Gastrocnemius medialis (tissue), 4 donors: Measurements from ENCODE around the gene CES2. TPM values are rescaled to one million over a fixed set of nuclear protein-coding genes. Genes with fewer than 3 reads are reported as not detected.
"Not testable (repeated sequence)": the region's sequence is repeated elsewhere in the genome, so short reads cannot be mapped to it uniquely, and the experiment has no call there.

ENCODE experiments used
- ATAC-seq, 2 donors: fragments of 150-250 bp; one replicate each; pipeline ENCODE4 v1.9.1; 2016
- DNase-seq, 2 donors: peaks; one replicate each; pipeline ENCODE4 v3.0.0-alpha.2; 2019
- H3K27ac ChIP-seq, 4 donors: fragments of 200-600 bp; sonication (generic); 1 replicate in 1 of 4; 2 replicates in 3 of 4; pipeline ENCODE4 v1.5.1; 2016 to 2018; ENCODE audit warnings: mild to moderate bottlenecking in 2 of 4, moderate library complexity in 1 of 4
- H3K27me3 ChIP-seq, 3 donors: fragments of 200-600 bp; sonication (generic) in 2 of 3; 1 replicate in 1 of 3; 2 replicates in 2 of 3; pipeline versions ENCODE4 v1.5.1 to v1.6.0; 2016 to 2019; ENCODE audit warnings: mild to moderate bottlenecking in 1 of 3, moderate library complexity in 1 of 3
- H3K36me3 ChIP-seq, 2 donors: fragments of 200-600 bp; sonication (generic) in 1 of 2; one replicate each; pipeline ENCODE4 v1.5.1; 2017 to 2018
- H3K4me1 ChIP-seq, 2 donors: fragments of 200-600 bp; sonication (generic) in 1 of 2; one replicate each; pipeline ENCODE4 v1.5.1; 2016 to 2017; ENCODE audit warnings: mild to moderate bottlenecking in 2 of 2
- H3K4me3 ChIP-seq, 4 donors: fragments of 200-600 bp; sonication (generic) in 3 of 4; 1 replicate in 1 of 4; 2 replicates in 3 of 4; pipeline ENCODE4 v1.5.1; 2016 to 2019; ENCODE audit warnings: mild to moderate bottlenecking in 2 of 4
- H3K9me3 ChIP-seq, 3 donors: fragments of 200-600 bp; sonication (generic) in 2 of 3; 1 replicate in 1 of 3; 2 replicates in 2 of 3; pipeline ENCODE4 v1.5.1; 2016 to 2019
- POLR2A ChIP-seq, 2 donors: fragments of 450-650 bp; IDR thresholded peaks; one replicate each; pipeline ENCODE4 v1.6.1; 2017; ENCODE audit warnings: antibody characterized with exemption in 2 of 2, mild to moderate bottlenecking in 2 of 2, moderate library complexity in 2 of 2
- in situ Hi-C, 4 donors: fragments of 200-750 bp; cut with MboI; loops; one replicate each; pipeline versions ENCODE4 v1.15.0 to v1.8.0; 2017; ENCODE audit warnings: low sequenced_read_pairs in 4 of 4
- intact Hi-C: fragments of 100-400 bp; cut with DNase I; formaldehyde crosslinking; loops from one replicate; pipeline ENCODE4 v1.15.1; 2023; ENCODE audit warnings: low total_unique reads
- total RNA-seq, 4 donors: library from RNA; depleted of rRNA; stranded (reverse); fragments of >200 nt; gene quantifications; one replicate each; pipeline versions ENCODE4 v1.1.0 to v1.2.3, GENCODE V29; 2016
- TF ChIP-seq, protein P1 (sequence below), 5 experiments: fragments of 450-650 bp in 3 of 5; fragments of 200-600 bp in 2 of 5; sonication (generic) in 2 of 5; IDR thresholded peaks in 4 of 5; conservative IDR thresholded peaks in 1 of 5; 1 replicate in 4 of 5; 2 replicates in 1 of 5; pipeline ENCODE4 v1.5.1; 2016 to 2019; ENCODE audit warnings: antibody characterized with exemption in 5 of 5, mild to moderate bottlenecking in 3 of 5, moderate library complexity in 3 of 5

The CES2 gene
- total RNA-seq, 4 donors from 2014 or later: 25.6 to 48.2 (median 37.7) TPM

DNA sequence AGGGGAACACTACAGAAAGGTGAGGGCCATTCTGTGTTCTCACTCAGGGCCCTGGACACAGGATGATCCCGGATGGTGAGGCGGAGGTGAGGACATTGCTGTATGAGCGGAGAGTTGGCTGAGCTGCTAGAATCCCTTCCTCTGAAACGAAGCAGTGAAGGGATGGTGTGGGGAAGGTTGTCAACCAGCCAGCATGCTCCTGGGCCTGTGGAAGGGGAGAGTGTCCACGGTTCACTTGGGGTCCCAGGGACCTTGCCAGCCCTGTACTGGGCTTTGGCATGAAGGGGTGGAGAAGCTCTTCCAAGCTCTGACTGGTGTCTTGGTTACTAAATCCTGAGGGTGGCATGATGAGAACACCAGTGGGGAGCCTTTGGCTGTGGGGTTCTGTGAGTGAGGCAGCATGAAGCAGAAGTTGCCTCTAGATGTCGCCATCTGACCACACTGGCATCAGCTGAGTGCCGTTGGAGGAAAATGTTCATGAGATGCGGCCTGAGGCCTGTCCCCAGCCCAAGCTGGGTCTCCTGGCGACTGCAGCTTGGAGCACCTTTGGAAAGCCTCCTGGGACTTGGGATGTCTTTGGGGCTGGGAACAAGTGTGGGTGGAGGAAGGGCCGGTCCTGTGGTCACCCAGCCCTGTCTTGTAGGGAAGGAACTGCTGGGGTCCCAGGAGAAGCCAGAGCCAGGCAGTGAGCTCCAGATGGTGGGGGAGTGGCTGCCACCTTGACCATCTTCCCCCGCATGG, 40.2 kb upstream of the CES2 start:
- no peak overlapping the region for H3K4me3 ChIP-seq
- intact Hi-C loops: loop anchor here (1.0 to 2.0 kb wide), 2 partner anchors 33 to 260 kb away; no protein-coding TSS in a partner anchor
- H3K36me3 ChIP-seq: no peaks in the 10 kb centered on the region
- H3K9me3 ChIP-seq: no peaks in the 10 kb centered on the region
- DNase-seq (peak; percentile 66 to 81), ATAC-seq (peak; percentile 51 to 53)
- peak overlapping the region; percentile 71 to 98 (median 96) for H3K27ac ChIP-seq
- peaks cover 21 to 25% of the 10 kb centered on the region in 2 donors for H3K4me1 ChIP-seq
- in situ Hi-C loops: no loop called here
- TF ChIP-seq, protein P1, sequence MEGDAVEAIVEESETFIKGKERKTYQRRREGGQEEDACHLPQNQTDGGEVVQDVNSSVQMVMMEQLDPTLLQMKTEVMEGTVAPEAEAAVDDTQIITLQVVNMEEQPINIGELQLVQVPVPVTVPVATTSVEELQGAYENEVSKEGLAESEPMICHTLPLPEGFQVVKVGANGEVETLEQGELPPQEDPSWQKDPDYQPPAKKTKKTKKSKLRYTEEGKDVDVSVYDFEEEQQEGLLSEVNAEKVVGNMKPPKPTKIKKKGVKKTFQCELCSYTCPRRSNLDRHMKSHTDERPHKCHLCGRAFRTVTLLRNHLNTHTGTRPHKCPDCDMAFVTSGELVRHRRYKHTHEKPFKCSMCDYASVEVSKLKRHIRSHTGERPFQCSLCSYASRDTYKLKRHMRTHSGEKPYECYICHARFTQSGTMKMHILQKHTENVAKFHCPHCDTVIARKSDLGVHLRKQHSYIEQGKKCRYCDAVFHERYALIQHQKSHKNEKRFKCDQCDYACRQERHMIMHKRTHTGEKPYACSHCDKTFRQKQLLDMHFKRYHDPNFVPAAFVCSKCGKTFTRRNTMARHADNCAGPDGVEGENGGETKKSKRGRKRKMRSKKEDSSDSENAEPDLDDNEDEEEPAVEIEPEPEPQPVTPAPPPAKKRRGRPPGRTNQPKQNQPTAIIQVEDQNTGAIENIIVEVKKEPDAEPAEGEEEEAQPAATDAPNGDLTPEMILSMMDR (IDR thresholded peaks at IDR 0.05 in 4 of 5, conservative IDR thresholded peaks at IDR 0.05 in 1 of 5): peak; percentile 80 to 94 (median 88)
- no peak for TF ChIP-seq POLR2A (IDR thresholded peaks at IDR 0.05)
- H3K27me3 ChIP-seq: no peaks in the 10 kb centered on the region

DNA sequence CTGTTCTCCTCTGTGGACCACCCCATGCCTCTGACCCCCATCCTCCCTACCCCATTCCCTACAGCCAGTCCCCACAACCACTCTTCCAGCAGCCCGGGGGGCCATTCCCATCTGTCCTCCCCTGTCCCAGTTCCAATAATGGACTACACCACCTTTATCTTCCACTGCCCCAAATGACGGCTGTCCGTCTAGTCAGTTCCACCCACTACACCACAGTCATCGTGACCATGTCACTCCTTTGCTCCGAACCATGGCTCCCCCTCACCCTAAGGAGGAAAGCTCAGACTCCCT, 39.7 kb upstream of the CES2 start:
- Histone ChIP-seq H3K27ac (peak overlapping the region; percentile 71 to 98 (median 96)), H3K27me3 (no peaks in the 10 kb centered on the region), H3K4me3 (no peak overlapping the region), H3K4me1 (peaks cover 26 to 30% of the 10 kb centered on the region in 2 donors), H3K36me3 (no peaks in the 10 kb centered on the region), H3K9me3 (no peaks in the 10 kb centered on the region)
- intact Hi-C loops (loop anchor here (1.0 to 2.0 kb wide), 2 partner anchors 33 to 259 kb away; no protein-coding TSS in a partner anchor), in situ Hi-C loops (no loop called here)
- ATAC-seq: no peak
- TF ChIP-seq, protein P1 (IDR thresholded peaks at IDR 0.05 in 4 of 5, conservative IDR thresholded peaks at IDR 0.05 in 1 of 5): no peak
- TF ChIP-seq POLR2A (IDR thresholded peaks at IDR 0.05): no peak
- no peak for DNase-seq

DNA sequence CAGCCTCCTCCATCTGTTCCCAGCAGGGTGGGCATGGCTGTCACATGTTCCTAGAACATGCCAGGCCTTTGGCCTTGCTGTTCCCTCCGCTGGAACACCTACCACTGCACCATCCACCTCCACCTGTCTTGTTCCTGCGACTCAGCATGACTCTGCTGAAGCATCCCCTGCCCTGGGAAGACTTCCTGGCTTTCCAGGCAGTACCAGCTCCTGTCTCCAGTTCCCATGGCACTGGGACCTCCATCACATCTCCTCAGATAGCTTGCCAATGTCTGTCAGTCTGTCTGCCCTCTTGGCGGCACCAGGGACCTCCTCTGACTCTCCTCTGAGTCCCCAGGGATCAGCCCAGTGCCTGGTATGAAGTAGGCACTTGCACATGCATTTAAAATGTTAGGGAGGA, 39.3 kb upstream of the CES2 start:
- Histone ChIP-seq H3K9me3 (no peaks in the 10 kb centered on the region), H3K36me3 (no peaks in the 10 kb centered on the region), H3K27me3 (no peaks in the 10 kb centered on the region), H3K27ac (peak overlapping the region; percentile 71 to 98 (median 96)), H3K4me1 (peaks cover 28 to 32% of the 10 kb centered on the region in 2 donors), H3K4me3 (no peak overlapping the region)
- intact Hi-C loops: loop anchor here (1.0 to 2.0 kb wide), 2 partner anchors 32 to 259 kb away; no protein-coding TSS in a partner anchor
- TF ChIP-seq, protein P1 (IDR thresholded peaks at IDR 0.05 in 4 of 5, conservative IDR thresholded peaks at IDR 0.05 in 1 of 5): no peak
- TF ChIP-seq POLR2A (IDR thresholded peaks at IDR 0.05): no peak
- in situ Hi-C loops: no loop called here
- no peak for ATAC-seq
- DNase-seq: no peak

DNA sequence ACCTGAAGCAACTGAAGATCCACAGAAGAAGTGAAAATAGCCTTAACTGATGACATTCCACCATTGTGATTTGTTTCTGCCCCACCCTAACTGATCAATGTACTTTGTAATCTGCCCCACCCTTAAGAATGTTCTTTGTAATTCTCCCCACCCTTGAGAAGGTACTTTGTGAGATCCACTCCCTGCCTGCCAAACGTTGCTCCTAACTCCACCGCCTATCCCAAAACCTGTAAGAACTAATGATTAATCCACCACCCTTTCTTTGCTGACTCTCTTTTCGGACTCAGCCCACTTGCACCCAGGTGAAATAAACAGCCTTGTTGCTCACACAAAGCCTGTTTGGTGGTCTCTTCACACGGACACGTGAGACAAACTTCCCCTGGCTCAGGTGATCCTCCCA, 38.6 kb upstream of the CES2 start:
- ATAC-seq, H3K27me3 ChIP-seq, intact Hi-C loops, in situ Hi-C loops, H3K9me3 ChIP-seq, H3K36me3 ChIP-seq, DNase-seq, H3K4me3 ChIP-seq: not testable (repeated sequence)
- Histone ChIP-seq H3K4me1 (peaks cover 33 to 38% of the 10 kb centered on the region in 2 donors), H3K27ac (peak overlapping the region; percentile 85 to 98 (median 96))

DNA sequence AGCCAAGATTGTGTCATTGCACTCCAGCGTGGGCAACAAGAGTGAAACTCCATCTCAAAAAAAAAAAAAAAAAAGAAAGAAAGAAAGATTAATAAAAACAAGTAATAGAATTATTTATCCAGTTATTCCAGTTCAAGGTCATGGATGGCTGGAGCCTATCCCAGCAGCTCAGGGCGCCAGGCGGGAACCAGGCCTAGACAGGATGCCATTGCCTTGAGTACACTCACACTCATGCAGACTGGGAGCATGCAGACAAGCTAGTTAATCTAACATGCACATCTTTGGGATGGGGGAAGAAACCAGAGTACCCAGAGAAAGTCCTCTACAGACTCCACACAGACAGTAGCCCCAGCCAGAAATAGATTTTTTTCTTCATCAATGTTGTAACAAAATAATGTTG, 37.1 kb upstream of the CES2 start:
- Histone ChIP-seq H3K36me3 (no peaks in the 10 kb centered on the region), H3K4me1 (peaks cover 45 to 52% of the 10 kb centered on the region in 2 donors), H3K9me3 (no peaks in the 10 kb centered on the region), H3K27ac (peak overlapping the region; percentile 85 to 98 (median 96)), H3K27me3 (no peaks in the 10 kb centered on the region), H3K4me3 (no peak overlapping the region)
- intact Hi-C loops: no loop called here
- no peak for TF ChIP-seq POLR2A (IDR thresholded peaks at IDR 0.05)
- TF ChIP-seq, protein P1 (IDR thresholded peaks at IDR 0.05 in 4 of 5, conservative IDR thresholded peaks at IDR 0.05 in 1 of 5): no peak
- DNase-seq (peak; percentile 58 to 72), ATAC-seq (peak in 1 of 2 donors; percentile 20)
- in situ Hi-C loops: no loop called here
